HG03378 (cell line): ENCODE results near the gene ANKRD42.

ENCODE experiments used
- ATAC-seq: cut with Tn5 transposase; IDR thresholded peaks from one replicate; pipeline ENCODE4 v1.9.1; 2021; ENCODE audit warnings: mild to moderate bottlenecking, moderate library complexity; ENCODE audit not compliant: unreplicated experiment

Gene ANKRD42

GRCh38 chr11:83193315-83194280 lies at the start of gene ANKRD42:
Gene ANKRD42 (plus strand): TSS chr11:83193712. CDS start chr11:83194671, 959 bp downstream.
- ATAC-seq = peak; percentile 90

- ATAC-seq = no peak
Observed at GRCh38 chr11:83147895-83148294, 45.6 kb upstream of the ANKRD42 start.

GRCh38 chr11:83150450-83150849 lies 43.1 kb upstream of the ANKRD42 start:
- no peak for ATAC-seq

GRCh38 chr11:83151274-83151977 lies 42.1 kb upstream of the ANKRD42 start:
- ATAC-seq = no peak

- no peak for ATAC-seq
Observed at GRCh38 chr11:83152264-83152663, 41.2 kb upstream of the ANKRD42 start.

GRCh38 chr11:83153764-83154163 lies 39.7 kb upstream of the ANKRD42 start:
- no peak for ATAC-seq

- peak; percentile 98 for ATAC-seq
Observed at GRCh38 chr11:83156144-83156995, 37.1 kb upstream of the ANKRD42 start.

- no peak for ATAC-seq
Observed at GRCh38 chr11:83156996-83157593, 36.4 kb upstream of the ANKRD42 start, which contains the start of gene PCF11. Gene PCF11 (plus strand): TSS chr11:83157131. CDS start chr11:83157440, 309 bp downstream.

GRCh38 chr11:83157594-83158356 lies 35.7 kb upstream of the ANKRD42 start:
- no peak for ATAC-seq

- ATAC-seq = no peak
Observed at GRCh38 chr11:83158357-83158786, 35.1 kb upstream of the ANKRD42 start.

GRCh38 chr11:83158965-83159901 lies 34.3 kb upstream of the ANKRD42 start:
- ATAC-seq = no peak

- no peak for ATAC-seq
Observed at GRCh38 chr11:83159902-83160865, 33.3 kb upstream of the ANKRD42 start.

- no peak for ATAC-seq
Observed at GRCh38 chr11:83161610-83162199, 31.8 kb upstream of the ANKRD42 start.

- ATAC-seq = peak; percentile 73
Observed at GRCh38 chr11:83162377-83162776, 31.1 kb upstream of the ANKRD42 start.

GRCh38 chr11:83166193-83166866 lies 27.2 kb upstream of the ANKRD42 start:
- ATAC-seq = no peak

GRCh38 chr11:83168756-83169155 lies 24.8 kb upstream of the ANKRD42 start:
- ATAC-seq = no peak
